ENCODE data around the gene APEX2. TPM values are rescaled to one million over a fixed set of nuclear protein-coding genes. Genes with fewer than 3 reads are reported as not detected.
A peak's percentile ranks its signal among the peaks of the same experiment; 100 is the strongest.

Gene APEX2, protein sequence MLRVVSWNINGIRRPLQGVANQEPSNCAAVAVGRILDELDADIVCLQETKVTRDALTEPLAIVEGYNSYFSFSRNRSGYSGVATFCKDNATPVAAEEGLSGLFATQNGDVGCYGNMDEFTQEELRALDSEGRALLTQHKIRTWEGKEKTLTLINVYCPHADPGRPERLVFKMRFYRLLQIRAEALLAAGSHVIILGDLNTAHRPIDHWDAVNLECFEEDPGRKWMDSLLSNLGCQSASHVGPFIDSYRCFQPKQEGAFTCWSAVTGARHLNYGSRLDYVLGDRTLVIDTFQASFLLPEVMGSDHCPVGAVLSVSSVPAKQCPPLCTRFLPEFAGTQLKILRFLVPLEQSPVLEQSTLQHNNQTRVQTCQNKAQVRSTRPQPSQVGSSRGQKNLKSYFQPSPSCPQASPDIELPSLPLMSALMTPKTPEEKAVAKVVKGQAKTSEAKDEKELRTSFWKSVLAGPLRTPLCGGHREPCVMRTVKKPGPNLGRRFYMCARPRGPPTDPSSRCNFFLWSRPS
- total RNA-seq = 10 to 100 TPM; 17.9 to 25.2 (median 20.2) TPM

GRCh38 chrX:54999717-55000598 is at the start of gene APEX2:
TSS of gene APEX2 (plus strand) at chrX:55000363. CDS start at chrX:55000423, 60 bp downstream.
- peak within 1 kb of the TSS; percentile 9 for H3K4me3 ChIP-seq (ENCODE audit: low read depth, poor library complexity, severe bottlenecking)
- WGBS, 2 donors = 1 to 49% methylated on average over 21 to 55 of the region's 55 CpGs
- DNase-seq (ENCODE audit: low spot score in 2 of 2) = peak; percentile 87 to 96
- no peak for TF ChIP-seq CTCF (IDR thresholded peaks at IDR 0.05)
- TF ChIP-seq POLR2A (IDR thresholded peaks at IDR 0.05) = no peak
- intact Hi-C loops (cut with DNase I; ENCODE audit: low total_unique reads) = no loop called here

- intact Hi-C loops (cut with DNase I; ENCODE audit: low total_unique reads) = no loop called here
- 67 to 78% methylated on average over 5 to 7 of the region's 8 CpGs for WGBS, 2 donors
- H3K4me3 ChIP-seq (ENCODE audit: low read depth, poor library complexity, severe bottlenecking) = no peak overlapping the region
- no peak for DNase-seq (ENCODE audit: low spot score in 2 of 2)
- TF ChIP-seq POLR2A (IDR thresholded peaks at IDR 0.05) (no peak), CTCF (IDR thresholded peaks at IDR 0.05) (no peak)
Observed at GRCh38 chrX:54950730-54951375, 49.3 kb upstream of the APEX2 start.

GRCh38 chrX:54961750-54962149 is 38.4 kb upstream of the APEX2 start:
- WGBS, 2 donors = 53 to 100% methylated on average over 1 of the region's 1 CpG
- H3K4me3 ChIP-seq (ENCODE audit: low read depth, poor library complexity, severe bottlenecking) = no peak overlapping the region
- TF ChIP-seq CTCF (IDR thresholded peaks at IDR 0.05) (no peak), POLR2A (IDR thresholded peaks at IDR 0.05) (no peak)
- intact Hi-C loops (cut with DNase I; ENCODE audit: low total_unique reads) = no loop called here
- DNase-seq (ENCODE audit: low spot score in 2 of 2) = no peak

DNA sequence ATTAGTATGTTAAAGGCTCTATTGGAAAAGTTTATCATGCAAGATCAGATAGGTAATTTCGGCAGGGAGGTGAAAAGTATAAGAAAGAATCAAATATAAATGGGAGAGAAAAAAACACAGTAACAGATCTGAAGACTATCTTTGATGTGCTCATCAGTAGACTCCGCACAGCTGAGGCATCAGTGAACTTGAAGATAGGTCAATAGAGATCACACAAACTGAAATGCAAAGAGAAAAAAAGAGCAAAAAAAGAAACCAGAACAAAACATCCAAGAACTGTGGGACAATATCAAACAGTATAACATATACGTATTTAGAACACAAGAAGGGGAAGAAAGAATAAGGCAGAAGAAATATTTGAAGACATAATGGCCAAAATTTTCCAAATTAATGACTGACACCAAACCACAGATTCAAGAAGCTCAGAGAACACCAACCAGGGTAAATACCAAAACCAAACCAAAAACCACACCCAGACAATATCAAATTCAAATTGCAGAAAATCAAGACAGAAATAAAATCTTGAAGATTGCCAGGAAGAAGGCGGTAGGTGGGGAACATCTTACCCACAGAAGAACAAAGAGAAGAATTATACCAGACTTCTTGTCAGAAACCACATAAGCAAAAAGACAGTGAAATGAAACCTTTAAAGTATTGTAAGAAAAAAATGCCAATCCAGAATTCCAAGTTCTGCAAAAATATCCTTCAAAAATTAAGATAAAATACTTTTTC is 35.2 kb upstream of the APEX2 start:
- no peak for DNase-seq (ENCODE audit: low spot score in 2 of 2)
- intact Hi-C loops (cut with DNase I; ENCODE audit: low total_unique reads) = no loop called here
- no peak for TF ChIP-seq CTCF (IDR thresholded peaks at IDR 0.05)
- TF ChIP-seq POLR2A (IDR thresholded peaks at IDR 0.05) = no peak
- WGBS, 2 donors = 58 to 79% methylated on average over 4 of the region's 4 CpGs
- no peak overlapping the region for H3K4me3 ChIP-seq (ENCODE audit: low read depth, poor library complexity, severe bottlenecking)

GRCh38 chrX:54977387-54977786 is 22.8 kb upstream of the APEX2 start:
- 64 to 79% methylated on average over 4 of the region's 4 CpGs for WGBS, 2 donors
- H3K4me3 ChIP-seq (ENCODE audit: low read depth, poor library complexity, severe bottlenecking) = no peak overlapping the region
- DNase-seq (ENCODE audit: low spot score in 2 of 2) = no peak
- intact Hi-C loops (cut with DNase I; ENCODE audit: low total_unique reads) = no loop called here
- TF ChIP-seq POLR2A (IDR thresholded peaks at IDR 0.05) (no peak), CTCF (IDR thresholded peaks at IDR 0.05) (no peak)
